Lung (tissue), 12 donors: ENCODE measurements around the gene CCL25. TPM values are rescaled to one million over a fixed set of nuclear protein-coding genes. Genes with fewer than 3 reads are reported as not detected.

Experiments
- ATAC-seq: fragments of 200-7000 bp; cut with Tn5 transposase; one replicate; pipeline ENCODE4 v1.9.1; 2020; ENCODE audit warnings: moderate number of reproducible peaks; ENCODE audit not compliant: insufficient read depth, low FRiP score
- DNase-seq, 3 donors: peaks; one replicate each; pipeline ENCODE4 v3.0.0-alpha.2; 2013 to 2017
- H3K27ac ChIP-seq, 2 donors: one replicate each; pipeline ENCODE4 v1.5.1; 2013; ENCODE audit warnings: mild to moderate bottlenecking in 2 of 2, moderate library complexity in 2 of 2, control low read depth in 1 of 2, inconsistent platforms in 1 of 2, low read depth in 1 of 2, low read length in 1 of 2
- H3K27me3 ChIP-seq, 3 donors: one replicate each; pipeline ENCODE4 v1.5.1; 2013; ENCODE audit warnings: low read length in 2 of 3; ENCODE audit not compliant: control insufficient read depth in 3 of 3, insufficient read depth in 3 of 3
- H3K36me3 ChIP-seq, 4 donors: one replicate each; pipeline ENCODE4 v1.5.1; 2013; ENCODE audit warnings: low read length in 4 of 4, mild to moderate bottlenecking in 1 of 4, moderate library complexity in 1 of 4; ENCODE audit not compliant: control insufficient read depth in 4 of 4, insufficient read depth in 4 of 4
- H3K4me1 ChIP-seq, 5 donors: one replicate each; pipeline ENCODE4 v1.5.1; 2013; ENCODE audit warnings: low read length in 5 of 5, mild to moderate bottlenecking in 2 of 5, moderate library complexity in 1 of 5; ENCODE audit not compliant: control insufficient read depth in 5 of 5, insufficient read depth in 5 of 5
- H3K4me3 ChIP-seq: one replicate; pipeline ENCODE4 v1.5.1; 2013; ENCODE audit warnings: mild to moderate bottlenecking, control low read depth, moderate library complexity
- H3K9ac ChIP-seq, 2 donors: one replicate each; pipeline ENCODE4 v1.5.1; 2013; ENCODE audit warnings: low read length in 2 of 2, control low read depth in 1 of 2; ENCODE audit not compliant: insufficient read depth in 1 of 2
- H3K9me3 ChIP-seq, 4 donors: one replicate each; pipeline ENCODE4 v1.5.1; 2013; ENCODE audit warnings: low read length in 3 of 4, mild to moderate bottlenecking in 1 of 4, moderate library complexity in 1 of 4; ENCODE audit not compliant: control insufficient read depth in 4 of 4, insufficient read depth in 3 of 4
- CTCF ChIP-seq: IDR thresholded peaks from 2 replicates; pipeline ENCODE4 v1.5.1; 2012; ENCODE audit warnings: mild to moderate bottlenecking; ENCODE audit errors: control extremely low read depth, extremely low read depth
- WGBS, 2 donors: extraction: QIAGEN DNeasy Blood & Tissue Kit; methylation state at CpG; one replicate each; pipeline ENCODE4 v1.1.7; 2013; 5-methylcytosine and 5-hydroxymethylcytosine counted together
- polyA plus RNA-seq, 2 donors: library from polyadenylated mRNA; stranded (reverse); fragments of 200-250 nt; gene quantifications; one replicate each; pipeline ENCODE4 v1.2.1, GENCODE V29; 2013
- total RNA-seq, 2 donors: library from RNA; depleted of rRNA in 1 of 2; stranded (reverse); fragments of >200 nt in 1 of 2; gene quantifications; one replicate each; pipeline ENCODE4 v1.2.1, GENCODE V29; 2014 to 2021
- donor health status: control.
- donor health status: control.
- donor health status: Bipolar disorder and iron deficiency.
- donor health status: healthy.
- donor health status: DM: yes; HTN: yes; CAD: no.

CCL25 gene
- total and polyA plus RNA-seq, 4 donors: not detected

DNA sequence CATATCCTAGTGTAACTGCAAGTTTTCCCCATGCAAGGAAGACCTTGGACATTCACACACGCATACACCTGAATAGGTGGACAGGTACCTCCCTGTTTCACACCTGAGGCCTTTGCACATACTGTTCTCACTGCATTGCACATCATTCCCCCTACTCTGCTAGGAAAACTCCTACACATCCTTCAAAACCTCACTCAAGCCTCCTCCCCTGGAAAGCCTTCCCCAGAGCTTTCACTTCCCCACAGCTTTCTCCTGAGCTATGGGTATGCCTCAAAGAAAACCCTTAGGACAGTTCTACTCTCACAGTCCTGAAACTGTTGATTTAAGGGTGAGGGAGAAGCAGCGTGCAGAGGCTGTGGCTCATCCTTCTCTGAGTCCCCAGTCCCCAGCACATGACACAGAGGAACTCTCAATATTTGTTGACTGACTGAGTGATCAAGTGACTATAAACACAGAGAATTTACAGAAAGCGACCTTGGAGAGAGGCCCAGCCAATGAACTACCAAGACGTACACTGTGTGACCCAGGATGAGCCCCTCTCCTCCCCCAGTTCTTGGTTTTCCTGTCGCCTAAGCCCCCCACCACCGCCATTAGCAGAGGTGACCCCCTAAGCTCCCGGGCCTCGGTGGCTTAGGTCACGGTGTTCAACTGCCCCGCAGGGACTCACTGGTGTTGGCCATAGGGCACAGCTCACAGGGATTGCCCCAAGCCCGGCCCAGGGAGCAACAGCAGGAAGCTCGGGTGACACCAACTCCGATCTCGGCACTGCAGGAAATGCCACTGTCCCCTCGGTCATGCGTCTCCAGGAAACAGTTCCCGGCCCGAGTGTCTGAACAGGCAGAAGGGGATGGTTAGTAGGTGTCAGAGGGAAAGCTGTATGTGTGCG is 56.2 kb downstream of the CCL25 start:
- TF ChIP-seq CTCF: no peak
- DNase-seq (no peak), ATAC-seq (no peak)
- Histone ChIP-seq H3K9ac (no peak overlapping the region), H3K9me3 (peaks cover 0 to 6% (median 0%) of the 10 kb centered on the region in 4 donors), H3K27me3 (no peaks in the 10 kb centered on the region), H3K4me1 (peaks cover 0 to 1% (median 0%) of the 10 kb centered on the region in 5 donors), H3K4me3 (no peak overlapping the region), H3K36me3 (peaks cover 0 to 9% (median 2%) of the 10 kb centered on the region in 4 donors), H3K27ac (no peak overlapping the region)
- WGBS, 2 donors: 66 to 70% methylated on average over 19 of the region's 19 CpGs

DNA sequence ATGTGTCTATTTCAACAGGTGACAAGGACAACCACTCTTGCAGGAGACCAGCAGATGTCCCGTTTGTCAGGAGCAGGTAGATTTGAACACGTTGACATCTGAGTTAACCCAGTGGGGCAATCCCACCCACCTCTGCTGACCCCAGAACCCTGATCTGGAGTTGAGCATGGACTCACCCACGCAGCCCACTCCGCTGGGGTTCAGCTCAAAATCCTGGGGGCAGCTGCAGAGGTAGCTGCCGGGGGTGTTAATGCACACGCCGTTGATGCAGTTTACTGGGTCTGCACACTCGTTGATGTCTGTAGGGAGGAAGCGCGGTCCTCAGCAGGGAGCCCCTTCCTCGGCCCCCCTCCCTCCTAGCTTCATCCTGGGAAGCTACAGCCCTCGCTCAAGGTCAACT is 56.9 kb downstream of the CCL25 start:
- Histone ChIP-seq H3K36me3 (peaks cover 0 to 9% (median 2%) of the 10 kb centered on the region in 4 donors), H3K27ac (no peak overlapping the region), H3K4me3 (no peak overlapping the region), H3K9ac (no peak overlapping the region), H3K9me3 (peaks cover 0 to 6% (median 0%) of the 10 kb centered on the region in 4 donors), H3K27me3 (no peaks in the 10 kb centered on the region), H3K4me1 (peaks cover 0 to 1% (median 0%) of the 10 kb centered on the region in 5 donors)
- WGBS, 2 donors: 68 to 78% methylated on average over 12 of the region's 12 CpGs
- TF ChIP-seq CTCF: no peak
- DNase-seq (no peak), ATAC-seq (no peak)

DNA sequence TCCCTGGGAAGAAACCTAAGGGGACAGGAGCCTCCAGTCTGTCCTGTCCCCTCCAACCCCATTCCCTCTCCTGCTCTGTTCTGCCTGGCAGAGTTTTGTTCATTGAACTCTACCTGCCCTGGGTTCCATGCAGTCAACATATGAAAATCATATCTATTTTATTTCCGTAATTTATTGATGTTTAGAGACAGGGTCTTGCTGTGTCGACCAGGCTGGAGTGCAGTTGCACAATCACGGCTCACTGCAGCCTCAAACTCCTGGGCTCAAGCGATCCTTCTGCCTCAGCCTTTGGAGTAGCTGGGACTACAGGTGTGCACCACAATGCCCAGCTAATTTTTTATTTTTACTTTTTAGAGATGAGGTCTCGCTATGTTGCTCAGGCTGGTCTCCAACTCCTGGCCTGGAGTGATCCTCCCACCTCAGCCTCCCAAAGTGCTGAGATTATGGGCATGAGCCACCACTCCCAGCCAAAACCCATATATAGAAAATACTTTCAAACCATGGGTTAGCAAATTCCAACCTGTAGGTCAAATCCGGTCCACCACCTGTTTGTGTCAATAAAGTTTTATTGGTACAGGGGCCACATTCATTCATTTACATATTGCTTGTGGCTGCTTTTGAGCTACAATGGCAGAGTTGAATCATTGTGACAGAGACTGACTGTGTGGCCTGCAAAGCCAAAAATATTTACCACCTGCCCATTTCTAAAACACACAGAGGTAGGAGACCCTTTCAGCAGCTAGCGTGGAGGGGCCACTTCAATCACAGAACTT is 57.5 kb downstream of the CCL25 start:
- ATAC-seq: no peak
- no peak for TF ChIP-seq CTCF
- no peak for DNase-seq
- Histone ChIP-seq H3K9me3 (peaks cover 0 to 6% (median 0%) of the 10 kb centered on the region in 4 donors), H3K4me3 (no peak overlapping the region), H3K9ac (no peak overlapping the region), H3K27ac (no peak overlapping the region), H3K36me3 (peaks cover 0 to 9% (median 2%) of the 10 kb centered on the region in 4 donors), H3K4me1 (peaks cover 0 to 1% (median 0%) of the 10 kb centered on the region in 5 donors), H3K27me3 (no peaks in the 10 kb centered on the region)
- 94 to 96% methylated on average over 7 of the region's 7 CpGs for WGBS, 2 donors
